ENCODE results near the gene INSYN2A.

INSYN2A gene

GRCh38 chr10:127150136-127150535 is 46.3 kb downstream of the INSYN2A start:
- TF ChIP-seq, protein P1, sequence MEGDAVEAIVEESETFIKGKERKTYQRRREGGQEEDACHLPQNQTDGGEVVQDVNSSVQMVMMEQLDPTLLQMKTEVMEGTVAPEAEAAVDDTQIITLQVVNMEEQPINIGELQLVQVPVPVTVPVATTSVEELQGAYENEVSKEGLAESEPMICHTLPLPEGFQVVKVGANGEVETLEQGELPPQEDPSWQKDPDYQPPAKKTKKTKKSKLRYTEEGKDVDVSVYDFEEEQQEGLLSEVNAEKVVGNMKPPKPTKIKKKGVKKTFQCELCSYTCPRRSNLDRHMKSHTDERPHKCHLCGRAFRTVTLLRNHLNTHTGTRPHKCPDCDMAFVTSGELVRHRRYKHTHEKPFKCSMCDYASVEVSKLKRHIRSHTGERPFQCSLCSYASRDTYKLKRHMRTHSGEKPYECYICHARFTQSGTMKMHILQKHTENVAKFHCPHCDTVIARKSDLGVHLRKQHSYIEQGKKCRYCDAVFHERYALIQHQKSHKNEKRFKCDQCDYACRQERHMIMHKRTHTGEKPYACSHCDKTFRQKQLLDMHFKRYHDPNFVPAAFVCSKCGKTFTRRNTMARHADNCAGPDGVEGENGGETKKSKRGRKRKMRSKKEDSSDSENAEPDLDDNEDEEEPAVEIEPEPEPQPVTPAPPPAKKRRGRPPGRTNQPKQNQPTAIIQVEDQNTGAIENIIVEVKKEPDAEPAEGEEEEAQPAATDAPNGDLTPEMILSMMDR (IDR thresholded peaks at IDR 0.05; ENCODE audit: low read length, missing control alignments), result no peak
- no peak overlapping the region for H3K4me3 ChIP-seq (replicated peaks; ENCODE audit: low read depth, low read length)
- no peak for DNase-seq (ENCODE audit: low read depth)

DNA sequence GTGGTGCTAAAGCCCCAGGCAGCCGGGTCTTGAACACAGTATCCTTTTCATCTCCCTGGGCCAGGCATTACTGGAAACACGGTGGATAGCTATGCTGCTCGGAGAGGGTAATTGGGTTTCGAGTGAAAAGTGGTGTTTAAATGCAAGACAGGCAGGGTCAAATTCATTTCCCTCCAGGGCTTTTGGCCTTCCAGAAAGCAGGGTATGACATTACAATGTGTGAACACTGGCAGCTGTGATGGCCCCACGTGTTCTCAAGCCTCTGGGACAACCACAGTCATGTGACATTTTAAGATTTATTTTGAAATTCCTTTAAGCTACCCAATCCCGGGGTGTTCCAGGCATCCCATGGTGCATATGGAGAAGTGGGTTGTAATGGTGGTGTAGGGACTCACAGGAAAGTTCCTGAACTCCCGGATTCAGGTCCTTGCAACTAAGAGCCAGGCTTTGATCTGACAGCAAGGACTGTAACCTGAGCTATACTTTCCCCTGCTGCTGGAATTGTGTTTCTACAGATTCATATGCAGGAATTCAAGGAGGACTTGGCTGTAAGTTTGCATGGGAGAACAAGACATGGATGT is 46.8 kb downstream of the INSYN2A start:
- DNase-seq (ENCODE audit: low read depth), result peak; percentile 11
- TF ChIP-seq, protein P1 (IDR thresholded peaks at IDR 0.05; ENCODE audit: low read length, missing control alignments), result no peak
- no peak overlapping the region for H3K4me3 ChIP-seq (replicated peaks; ENCODE audit: low read depth, low read length)

- H3K4me3 ChIP-seq (replicated peaks; ENCODE audit: low read depth, low read length), result peak overlapping the region; percentile 29
- TF ChIP-seq, protein P1 (IDR thresholded peaks at IDR 0.05; ENCODE audit: low read length, missing control alignments), result no peak
- peak; percentile 78 for DNase-seq (ENCODE audit: low read depth)
Observed at GRCh38 chr10:127148933-127149220, 47.5 kb downstream of the INSYN2A start.

DNA sequence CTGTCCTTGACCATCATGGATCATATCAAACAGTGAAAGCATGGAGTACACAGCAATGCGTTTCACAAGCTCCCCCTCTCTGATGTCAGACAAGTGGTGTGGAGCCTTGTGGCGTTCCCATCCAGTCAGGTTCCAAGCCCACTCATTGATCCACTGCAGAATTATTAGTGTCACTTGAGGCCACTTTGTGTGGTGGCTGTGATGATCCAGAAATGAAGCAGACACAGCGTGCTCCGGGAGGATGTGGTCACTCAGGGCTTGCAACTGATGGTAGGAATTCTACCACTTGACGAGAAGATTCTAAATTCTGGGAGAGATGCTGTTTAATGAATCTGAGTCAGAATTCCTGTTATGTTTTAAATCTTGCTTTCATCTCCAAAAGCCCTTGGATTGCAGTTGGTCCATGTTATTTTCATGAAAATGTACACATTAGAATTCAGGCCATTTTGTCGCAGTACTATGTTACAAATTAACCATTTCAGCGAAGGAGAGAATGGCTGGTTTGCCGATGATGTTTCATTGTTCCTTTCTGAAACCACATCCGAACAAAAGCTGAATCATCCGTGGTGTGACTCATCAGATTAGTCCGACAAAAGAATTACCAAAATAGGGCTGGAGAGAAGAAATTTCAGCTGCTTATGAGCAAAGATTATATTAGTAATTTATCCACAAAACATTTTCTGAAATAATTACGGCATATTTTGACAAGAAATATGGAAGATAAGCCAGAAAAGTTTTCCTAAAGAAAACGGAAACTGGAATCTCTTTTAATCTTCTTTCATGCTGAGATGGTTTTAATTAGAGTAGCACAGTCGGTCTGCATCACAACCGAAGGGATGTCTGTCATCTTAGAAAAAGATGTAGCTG is 48.1 kb downstream of the INSYN2A start:
- TF ChIP-seq, protein P1 (IDR thresholded peaks at IDR 0.05; ENCODE audit: low read length, missing control alignments), result no peak
- H3K4me3 ChIP-seq (replicated peaks; ENCODE audit: low read depth, low read length), result peak overlapping the region; percentile 29
- peak; percentile 89 for DNase-seq (ENCODE audit: low read depth)

- H3K4me3 ChIP-seq (replicated peaks; ENCODE audit: low read depth, low read length), result no peak overlapping the region
- DNase-seq (ENCODE audit: low read depth), result no peak
- TF ChIP-seq, protein P1 (IDR thresholded peaks at IDR 0.05; ENCODE audit: low read length, missing control alignments), result no peak
Observed at GRCh38 chr10:127146661-127147060, 49.7 kb downstream of the INSYN2A start.

Data from fibroblast of pulmonary artery (primary cell).